GM18502 (cell line): ENCODE results near the gene ZNF236.
A peak's percentile ranks its signal among the peaks of the same experiment; 100 is the strongest.
"Not testable (repeated sequence)": the region's sequence is repeated elsewhere in the genome, so short reads cannot be mapped to it uniquely, and the experiment has no call there.

Experiments used
- ATAC-seq: cut with Tn5 transposase; IDR thresholded peaks from one replicate; pipeline ENCODE4 v1.9.1; 2021; ENCODE audit warnings: mild to moderate bottlenecking; ENCODE audit not compliant: unreplicated experiment, poor library complexity

Gene ZNF236

DNA sequence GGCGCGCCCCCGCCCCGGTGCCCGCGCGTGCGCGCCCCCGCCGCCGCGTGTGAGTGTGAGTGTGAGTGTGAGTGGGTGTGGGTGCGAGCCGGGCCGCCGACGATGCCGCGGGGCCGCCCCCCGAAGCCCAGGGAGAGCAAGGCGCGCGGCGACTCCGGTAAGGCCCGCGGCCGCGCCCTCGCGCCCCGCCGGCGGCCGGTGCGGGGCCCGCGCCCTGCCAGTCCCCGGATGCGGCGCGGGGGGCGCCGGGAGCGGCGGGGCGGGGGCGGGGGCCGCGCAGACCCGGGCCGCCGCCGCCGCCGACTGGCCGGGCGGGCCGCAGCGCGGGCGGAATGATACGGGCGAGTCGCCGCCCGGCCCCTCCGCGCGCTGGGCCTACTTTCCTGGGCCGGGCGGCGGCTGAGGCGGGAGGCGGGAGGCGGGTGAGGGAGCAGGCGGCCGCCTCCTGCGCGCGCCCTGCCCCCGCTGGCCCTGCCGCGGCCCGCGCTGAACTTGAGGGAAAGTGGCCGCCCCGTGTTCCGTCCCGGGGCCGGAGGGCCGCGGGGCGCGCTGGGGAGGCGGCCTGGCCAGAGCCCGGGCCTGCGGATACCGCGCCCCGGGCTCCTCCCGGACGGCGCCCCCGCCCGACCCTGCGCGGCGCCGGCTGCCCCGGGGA is at the start of gene ZNF236:
Gene ZNF236 (plus strand): TSS at position 52 of the 655 bp plus-strand sequence. CDS start 51 bp downstream, at position 103.
- ATAC-seq = peak; percentile 44

DNA sequence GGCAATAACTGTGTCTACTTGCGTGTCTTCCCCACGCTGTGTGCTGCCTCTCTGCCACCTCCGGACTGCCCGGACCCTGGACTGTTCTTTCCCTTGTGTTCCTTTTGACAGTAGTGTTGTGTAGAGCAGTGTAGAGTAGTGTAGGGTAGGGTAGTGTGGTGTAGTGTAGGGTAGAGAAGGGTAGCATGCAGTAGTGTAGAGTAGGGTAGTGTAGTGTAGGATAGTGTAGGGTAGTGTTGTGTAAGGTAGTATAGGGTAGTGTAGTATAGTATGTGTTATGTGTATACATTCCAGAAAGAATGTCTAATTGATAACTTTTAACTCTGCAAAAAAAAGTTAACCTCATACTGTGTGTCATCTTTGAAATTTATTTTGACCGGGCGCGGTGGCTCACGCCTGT is 49.7 kb upstream of the ZNF236 start:
- ATAC-seq = no peak

DNA sequence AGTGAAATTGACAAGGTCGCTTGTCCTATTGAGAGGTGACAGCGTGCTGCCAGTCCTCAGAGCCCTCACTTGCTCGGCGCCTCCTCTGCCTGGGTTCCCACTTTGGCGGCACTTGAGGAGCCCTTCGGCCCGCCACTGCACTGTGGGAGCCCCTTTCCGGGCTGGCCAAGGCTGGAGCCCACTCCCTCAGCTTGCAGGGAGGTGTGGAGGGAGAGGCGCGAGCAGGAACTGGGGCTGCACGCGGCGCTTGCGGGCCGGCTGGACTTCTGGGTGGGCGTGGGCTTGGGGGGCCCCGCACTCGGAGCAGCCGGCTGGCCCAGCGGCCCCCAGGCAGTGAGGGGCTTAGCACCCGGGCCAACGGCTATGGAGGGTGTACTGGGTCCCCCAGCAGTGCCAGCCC is 45.3 kb upstream of the ZNF236 start:
- ATAC-seq = not testable (repeated sequence)

DNA sequence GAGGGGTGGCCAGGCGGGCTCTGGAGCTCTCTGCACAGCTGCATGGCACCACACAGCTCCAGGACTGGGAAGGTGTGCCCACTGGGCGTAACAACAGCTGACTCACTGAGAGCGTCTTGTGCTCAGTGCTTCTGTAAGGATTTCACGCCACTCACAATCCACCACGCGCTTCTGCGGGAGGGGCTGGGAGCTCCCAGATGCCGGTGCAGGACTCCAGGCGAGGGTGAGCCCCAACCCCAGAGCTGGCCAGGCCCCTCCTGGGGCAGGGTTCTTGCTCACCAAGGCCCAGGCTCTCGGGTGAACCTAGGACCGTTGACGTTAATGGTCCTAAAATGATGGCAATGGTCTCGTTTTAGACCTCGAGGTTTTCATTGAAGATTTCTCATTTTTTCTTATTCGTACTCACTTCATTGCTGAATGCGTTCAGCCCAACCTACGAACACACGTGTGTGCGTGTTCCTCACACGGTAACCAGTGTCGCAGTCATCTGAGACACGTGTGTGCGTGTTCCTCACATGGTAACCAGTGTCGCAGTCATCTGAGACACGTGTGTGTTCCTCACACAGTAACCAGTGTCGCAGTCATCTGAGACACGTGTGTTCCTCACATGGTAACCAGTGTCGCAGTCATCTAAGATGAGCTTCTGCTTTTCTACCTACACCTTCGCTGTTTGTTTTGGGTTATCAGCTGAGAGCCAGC is 38.4 kb upstream of the ZNF236 start:
- ATAC-seq = no peak

DNA sequence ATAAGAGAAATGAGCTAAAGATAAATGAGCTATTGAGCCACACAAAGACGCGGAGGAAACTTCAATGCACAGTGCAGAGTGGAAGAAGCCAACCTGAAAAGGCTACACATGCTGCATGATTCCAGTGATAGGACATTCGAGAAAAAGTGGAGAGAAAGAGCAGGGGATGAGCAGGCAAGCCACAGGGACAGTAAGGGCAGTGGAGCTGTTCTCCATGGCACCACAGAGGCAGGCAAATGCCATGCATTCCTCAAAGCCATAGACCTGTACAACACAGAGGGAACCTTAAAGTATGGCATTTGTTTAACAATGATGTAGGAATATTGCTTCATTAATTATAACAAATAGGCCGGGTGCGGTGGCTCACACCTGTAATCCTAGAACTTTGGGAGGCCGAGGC is 36.5 kb upstream of the ZNF236 start:
- ATAC-seq = no peak

DNA sequence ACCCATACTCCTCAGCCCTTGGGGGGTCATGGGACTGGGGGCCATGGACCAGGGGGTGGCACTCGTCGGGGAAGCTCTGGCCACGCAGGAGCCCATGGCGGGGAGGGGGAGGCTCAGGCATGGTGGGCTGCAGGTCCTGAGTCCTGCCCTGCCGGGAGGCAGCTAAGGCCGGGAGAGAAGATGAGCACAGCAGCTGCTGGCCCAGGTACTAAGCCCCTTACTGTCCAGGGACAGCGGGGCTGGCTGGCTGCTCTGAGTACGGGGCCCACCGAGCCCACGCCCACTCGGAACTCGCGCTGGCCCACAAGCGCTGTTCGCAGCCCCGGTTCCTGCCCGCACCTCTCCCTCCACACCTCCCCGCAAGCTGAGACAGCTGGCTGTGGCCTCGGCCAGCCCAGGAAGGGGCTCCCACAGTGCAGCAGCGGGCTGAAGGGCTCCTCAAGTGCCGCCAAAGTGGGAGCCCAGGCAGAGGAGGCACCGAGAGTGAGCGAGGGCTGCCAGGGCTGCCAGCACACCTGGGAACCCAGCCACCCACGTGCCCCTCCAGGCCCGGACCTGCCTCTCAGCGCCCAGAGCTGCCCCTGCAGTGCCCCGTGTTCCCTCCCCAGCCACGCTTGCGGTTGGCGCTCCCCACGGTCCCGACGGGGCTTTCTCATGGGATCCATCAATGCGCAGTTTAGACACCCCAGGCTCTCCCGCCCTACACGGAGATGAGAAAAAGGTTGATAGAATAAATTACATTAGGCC is 33.6 kb upstream of the ZNF236 start:
- no peak for ATAC-seq

DNA sequence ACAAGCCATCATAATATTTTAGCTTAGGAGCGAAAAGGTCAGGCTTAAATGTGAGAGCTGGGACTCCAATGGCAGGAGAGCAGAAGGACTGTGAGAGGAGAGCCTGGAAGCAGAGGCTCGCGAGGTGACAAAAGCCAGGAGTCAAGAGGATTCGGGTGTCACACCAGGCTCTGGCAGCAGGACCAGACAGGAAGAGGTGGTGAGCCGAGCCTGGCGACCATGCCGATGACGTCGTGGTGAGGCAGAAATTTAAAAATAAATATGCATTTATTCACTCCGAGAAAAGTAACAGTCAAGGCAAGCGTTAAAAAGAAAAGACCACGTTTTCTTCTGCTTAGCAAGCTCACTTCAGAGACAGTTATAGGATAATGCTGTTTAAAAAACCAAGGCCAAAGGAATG is 31.3 kb upstream of the ZNF236 start:
- no peak for ATAC-seq

DNA sequence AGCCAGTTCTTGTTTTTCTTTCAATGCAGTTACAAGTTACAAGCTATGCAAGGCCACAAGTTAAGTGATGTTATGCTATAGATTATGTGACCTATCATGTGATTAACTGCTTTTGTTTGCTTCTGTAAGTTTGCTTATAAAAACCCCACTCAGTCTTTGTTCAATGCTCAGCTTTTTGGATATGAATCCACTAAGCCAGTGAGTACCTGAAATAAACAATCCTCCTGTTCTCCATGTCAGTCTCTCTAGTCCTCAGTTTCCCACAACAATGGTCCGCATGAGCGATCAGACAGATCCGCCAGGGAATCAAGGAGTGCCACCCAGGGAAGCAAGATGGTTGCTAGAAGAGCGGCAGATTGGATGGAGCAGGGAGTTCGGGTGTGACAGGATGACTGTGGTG is 30.7 kb upstream of the ZNF236 start:
- ATAC-seq = no peak

DNA sequence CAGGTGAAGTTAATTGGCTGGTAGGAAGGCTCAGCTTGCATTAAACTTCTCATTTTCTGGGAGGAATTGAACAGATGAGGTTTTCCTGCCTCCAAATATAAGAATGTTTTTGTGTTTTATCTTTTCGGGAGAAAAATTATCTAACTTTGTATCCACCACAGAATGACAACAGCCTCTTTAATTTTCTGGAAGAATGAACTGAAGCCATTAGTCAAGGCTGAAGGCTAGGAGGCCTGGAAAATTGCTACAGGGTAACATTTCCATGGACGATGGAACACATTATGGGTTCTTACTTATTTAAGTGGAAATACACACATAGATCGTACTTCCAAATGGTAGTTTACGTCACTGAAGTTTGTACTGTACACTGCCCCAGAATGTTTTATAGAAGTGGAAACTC is 28.0 kb upstream of the ZNF236 start:
- no peak for ATAC-seq

DNA sequence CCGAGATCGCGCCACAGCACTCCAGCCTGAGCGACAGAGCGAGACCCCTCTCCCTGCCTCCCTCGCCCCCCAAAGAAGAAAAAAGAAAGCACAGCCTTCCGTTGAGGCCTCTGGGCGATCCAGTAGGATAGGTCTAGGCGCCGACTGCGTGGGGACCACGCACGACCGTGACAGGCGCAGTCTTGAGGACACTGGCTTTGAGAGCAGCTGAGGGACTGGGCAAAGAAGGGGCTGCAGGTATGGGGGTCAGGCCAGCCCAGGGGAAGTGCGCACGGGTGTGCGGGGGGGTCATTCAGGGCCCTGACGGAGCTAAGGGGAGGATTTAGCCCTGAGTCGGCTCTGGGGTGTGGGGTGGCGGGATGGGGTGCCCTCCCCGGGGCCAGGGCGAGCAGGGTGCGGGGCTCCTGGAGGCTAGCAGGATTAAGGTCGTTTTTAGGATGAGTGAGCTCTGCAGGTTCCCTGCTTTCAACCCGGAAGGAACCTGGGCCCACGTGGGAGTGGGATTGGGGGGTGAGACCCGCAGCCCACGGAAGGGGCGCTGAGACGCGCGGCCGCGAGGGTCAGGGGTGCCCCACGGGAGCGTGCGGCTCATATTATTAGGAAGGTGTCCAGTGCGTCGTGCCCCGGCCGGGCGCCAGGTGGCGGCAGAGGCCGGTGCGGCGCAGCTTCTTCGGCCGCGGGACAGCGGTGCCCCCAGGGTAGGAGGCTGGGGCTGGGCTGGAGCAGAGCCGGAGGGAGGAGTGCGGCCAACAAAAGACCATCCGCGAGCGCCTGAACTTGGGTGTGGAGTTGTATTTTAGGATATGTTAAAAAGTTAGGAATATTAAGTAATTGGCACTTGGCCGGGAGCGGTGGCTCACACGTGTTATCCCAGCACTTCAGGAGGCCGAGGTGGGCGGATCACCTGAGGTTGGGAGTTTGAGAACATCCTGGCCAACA is 20.5 kb upstream of the ZNF236 start:
- ATAC-seq = peak; percentile 95

DNA sequence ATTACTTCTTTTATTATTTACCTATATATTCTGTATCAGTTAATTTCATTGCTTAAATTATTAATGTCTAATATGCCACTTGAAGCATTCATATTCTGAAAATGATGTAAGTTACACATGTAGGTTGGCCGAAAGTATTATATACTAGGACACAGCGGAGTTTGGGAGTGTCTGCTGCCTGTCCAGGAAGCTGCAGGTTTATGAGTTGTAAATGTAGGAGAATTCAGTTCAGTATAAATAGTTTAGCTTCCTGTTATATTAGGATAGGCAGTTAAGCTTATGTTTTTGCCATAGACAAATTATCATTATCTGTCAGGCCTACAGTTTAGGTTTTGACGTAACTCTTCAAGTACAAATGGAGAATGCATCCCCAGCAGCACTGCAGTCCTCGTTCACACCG is 18.9 kb upstream of the ZNF236 start:
- ATAC-seq = no peak

DNA sequence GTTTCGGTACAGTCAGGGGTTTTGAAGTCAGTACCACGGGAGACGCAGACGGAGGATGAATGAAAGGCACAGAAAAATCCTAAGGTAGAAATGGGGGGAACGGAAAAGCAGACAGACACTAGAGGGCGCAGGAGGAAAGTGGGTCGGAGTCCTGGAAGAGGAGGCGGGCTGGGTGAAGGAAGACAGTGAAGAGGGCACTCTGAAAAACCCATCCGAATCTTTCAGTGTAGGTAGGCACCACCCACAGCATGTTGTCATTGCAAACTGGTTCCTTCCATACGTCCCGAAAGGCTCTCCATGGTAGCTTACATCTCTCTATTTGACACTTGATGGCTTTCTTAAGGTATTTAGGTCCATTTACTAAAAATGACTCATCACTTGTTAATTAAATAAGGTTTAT is 18.5 kb upstream of the ZNF236 start:
- ATAC-seq = peak; percentile 67

DNA sequence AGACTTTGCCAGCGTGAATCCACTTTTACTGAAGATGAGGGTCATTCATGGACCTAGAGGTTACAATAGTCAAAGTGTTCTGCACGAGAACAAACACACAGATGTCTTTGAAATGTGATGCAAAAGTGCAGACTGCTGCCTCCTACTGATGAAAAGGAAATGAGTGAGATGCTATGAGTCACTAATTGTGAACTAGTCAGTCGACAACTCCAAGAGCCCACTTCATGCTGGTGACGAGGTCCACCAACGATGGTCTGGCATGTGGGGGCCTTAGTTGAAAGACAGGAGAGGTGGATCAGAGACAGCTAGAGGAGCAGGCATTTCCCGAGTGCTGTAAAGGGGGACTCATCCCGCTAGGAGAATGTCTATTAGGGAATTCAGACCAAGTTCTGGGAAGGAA is 17.1 kb upstream of the ZNF236 start:
- ATAC-seq = no peak

DNA sequence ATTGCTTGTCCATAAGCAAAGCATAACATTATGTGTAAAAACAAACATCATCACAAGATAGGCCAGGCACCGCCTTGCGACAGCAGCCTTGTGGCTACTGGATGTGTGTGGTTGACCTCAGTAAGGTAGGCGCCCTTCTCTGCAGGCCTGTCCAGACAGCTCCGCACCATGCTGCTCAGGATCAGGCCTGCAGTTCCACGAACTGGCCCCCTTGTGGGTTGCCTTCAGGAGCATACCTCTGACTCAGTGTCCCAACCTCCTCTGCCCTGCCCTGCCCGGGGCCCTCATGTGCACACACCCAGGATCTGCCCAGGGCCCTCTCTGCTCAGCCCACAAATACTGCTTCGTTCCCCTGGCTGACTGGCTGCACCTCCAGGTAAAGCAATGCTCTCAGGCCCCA is 16.1 kb upstream of the ZNF236 start:
- ATAC-seq = no peak

DNA sequence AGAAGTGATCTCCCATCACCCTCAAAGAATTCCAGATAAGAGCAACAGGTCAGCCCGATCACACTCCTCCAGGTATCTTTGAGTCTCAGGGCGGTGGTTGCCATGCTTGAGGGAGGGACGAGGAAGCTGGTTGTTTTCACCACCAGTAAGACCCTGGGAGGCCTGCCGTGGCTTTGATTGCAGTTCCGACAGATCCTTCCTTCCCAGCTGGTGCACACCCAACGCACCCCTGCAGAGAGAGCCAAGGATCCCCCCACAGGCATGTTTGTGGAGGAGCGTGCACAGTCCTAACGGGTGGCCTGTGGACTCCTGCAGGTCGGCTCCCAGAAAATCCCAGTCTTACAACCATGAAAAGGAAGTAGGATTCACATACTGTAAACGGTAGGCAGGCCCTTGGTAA is 13.8 kb upstream of the ZNF236 start:
- no peak for ATAC-seq

DNA sequence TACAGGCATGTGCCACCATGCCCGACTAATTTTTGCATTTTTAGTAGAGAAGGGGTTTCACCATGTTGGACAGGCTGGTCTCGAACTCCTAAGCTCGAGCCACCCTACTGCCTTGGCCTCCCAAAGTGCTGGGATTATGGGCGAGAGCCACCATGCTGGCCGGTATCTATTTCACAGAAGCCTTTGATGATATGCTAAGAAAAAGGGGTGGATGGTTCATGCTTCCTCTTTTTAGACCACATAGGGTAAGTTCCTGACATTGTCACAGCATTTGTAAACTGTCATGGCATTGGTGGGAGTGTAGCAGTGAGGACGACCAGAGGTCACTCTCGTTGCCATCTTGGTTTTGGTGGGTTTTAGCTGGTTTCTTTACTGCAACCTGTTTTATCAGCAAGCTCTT is 10.8 kb upstream of the ZNF236 start:
- ATAC-seq = not testable (repeated sequence)

DNA sequence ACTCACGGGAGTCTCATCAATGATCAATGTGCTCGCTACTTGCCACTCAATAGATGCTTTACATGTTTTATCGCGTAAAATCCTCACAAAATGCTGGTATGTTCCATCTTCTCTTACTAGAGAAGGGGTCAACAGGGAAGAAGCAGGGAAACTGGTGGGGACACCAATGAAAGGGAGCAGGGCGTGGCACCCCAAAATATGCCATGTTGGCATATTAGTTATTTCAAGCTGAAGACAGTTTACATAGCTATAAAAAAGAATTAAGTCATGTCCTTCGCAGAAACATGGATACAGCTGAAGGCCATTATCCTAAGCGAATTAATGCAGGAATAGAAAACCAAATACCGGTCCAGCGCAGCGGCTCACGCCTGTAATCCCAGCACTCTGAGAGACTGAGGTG is 8.1 kb upstream of the ZNF236 start:
- ATAC-seq = no peak

DNA sequence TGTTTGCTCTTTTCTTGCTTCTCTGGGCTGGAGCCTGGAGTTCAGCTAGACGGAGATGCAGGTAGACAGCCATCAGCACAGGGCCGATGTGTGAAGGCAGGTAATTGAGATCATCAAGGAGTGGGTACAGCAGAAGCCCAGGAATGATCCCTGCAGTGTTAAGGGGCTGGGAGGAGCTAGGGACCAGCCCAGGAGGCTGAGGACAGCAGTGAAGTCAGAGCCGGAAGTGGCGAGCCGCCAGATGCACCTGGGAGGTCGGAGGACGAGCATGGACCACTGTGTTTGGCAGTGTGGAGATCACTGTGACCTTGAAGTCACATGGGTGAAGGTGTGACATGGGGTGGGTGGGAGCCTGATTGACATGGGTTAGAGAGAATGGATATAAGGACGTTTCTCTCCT is 6.2 kb upstream of the ZNF236 start:
- ATAC-seq = no peak

DNA sequence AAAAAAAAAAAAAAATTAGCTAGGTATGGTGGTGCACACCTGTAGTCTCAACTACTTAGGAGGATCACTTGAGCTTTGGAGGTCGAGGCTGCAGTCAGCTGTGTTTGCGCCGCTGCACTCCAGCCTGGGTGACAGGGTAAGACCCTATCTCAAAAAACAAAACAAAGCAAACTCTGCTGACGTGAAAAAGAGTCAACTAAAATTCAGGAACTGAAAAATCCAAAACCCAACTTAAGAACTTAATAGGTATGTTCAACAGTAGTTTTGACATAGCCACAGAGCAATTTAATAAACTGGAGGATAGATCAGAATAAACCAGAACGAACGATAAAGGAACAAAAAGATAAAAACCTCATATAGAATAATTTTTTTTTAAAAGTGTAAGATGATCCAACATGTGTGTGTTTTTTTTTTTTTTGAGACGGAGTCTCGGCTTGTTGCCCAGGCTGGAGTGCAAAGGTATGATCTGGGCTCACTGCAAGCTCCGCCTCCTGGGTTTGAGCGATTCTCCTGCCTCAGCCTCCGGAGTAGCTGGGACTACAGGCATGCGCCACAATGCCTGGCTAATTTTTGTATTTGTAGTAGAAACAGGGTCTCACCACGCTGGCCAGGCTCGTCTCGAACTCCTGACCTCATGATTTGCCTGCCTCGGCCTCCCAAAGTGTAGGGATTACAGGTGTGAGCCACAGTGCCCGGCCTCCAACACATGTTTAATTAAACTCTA is 4.3 kb upstream of the ZNF236 start:
- ATAC-seq = no peak
